Nephron (organoid): ENCODE data around the gene EIF4ENIF1.

Experiments
- H3K27ac Mint-ChIP-seq, 3 experiments: 2 replicates each; pipeline ENCODE4 v1.8.0; 2020; ENCODE audit warnings: mixed read lengths in 3 of 3, mild to moderate bottlenecking in 2 of 3, moderate library complexity in 1 of 3
- H3K27me3 Mint-ChIP-seq: 2 replicates; pipeline ENCODE4 v1.8.0; 2021; ENCODE audit warnings: low read depth, mild to moderate bottlenecking, moderate library complexity, mixed read lengths
- H3K36me3 Mint-ChIP-seq: 2 replicates; pipeline ENCODE4 v1.8.0; 2020; ENCODE audit warnings: low read depth, mixed read lengths
- H3K4me1 Mint-ChIP-seq: 2 replicates; pipeline ENCODE4 v1.8.0; 2020; ENCODE audit warnings: mixed read lengths
- H3K4me3 Mint-ChIP-seq, 3 experiments: 2 replicates each; pipeline ENCODE4 v1.8.0; 2020; ENCODE audit warnings: mild to moderate bottlenecking in 3 of 3, mixed read lengths in 3 of 3, moderate library complexity in 2 of 3
- H3K9me3 Mint-ChIP-seq: 2 replicates; pipeline ENCODE4 v1.8.0; 2020; ENCODE audit warnings: mixed read lengths
- TF ChIP-seq, protein P1 (sequence below), 3 experiments: fragments of 200-600 bp; sonication (generic); IDR thresholded peaks; one replicate each; pipeline ENCODE4 v1.5.0; 2021; ENCODE audit warnings: antibody characterized with exemption in 3 of 3; ENCODE audit not compliant: unreplicated experiment in 3 of 3

The EIF4ENIF1 gene

DNA sequence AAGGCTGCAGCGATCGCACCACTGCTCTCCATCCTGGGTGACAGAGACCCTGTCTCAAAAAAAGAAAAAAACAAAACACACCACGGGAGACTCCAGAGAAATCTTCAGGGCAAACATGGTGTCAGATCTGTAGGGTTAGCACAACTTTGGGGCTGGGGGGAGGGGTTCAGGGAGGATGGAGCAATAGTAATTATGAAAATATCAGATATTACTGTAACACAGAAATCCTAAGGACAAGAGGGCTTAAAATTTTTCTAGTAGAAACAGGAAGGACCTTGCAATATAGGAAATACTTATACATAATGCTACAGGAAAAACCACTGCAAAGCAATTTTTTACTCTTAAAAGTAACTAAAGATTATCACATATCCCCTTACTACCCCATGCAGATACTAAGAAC lies 13.8 kb downstream of the EIF4ENIF1 start:
- TF ChIP-seq, protein P1, sequence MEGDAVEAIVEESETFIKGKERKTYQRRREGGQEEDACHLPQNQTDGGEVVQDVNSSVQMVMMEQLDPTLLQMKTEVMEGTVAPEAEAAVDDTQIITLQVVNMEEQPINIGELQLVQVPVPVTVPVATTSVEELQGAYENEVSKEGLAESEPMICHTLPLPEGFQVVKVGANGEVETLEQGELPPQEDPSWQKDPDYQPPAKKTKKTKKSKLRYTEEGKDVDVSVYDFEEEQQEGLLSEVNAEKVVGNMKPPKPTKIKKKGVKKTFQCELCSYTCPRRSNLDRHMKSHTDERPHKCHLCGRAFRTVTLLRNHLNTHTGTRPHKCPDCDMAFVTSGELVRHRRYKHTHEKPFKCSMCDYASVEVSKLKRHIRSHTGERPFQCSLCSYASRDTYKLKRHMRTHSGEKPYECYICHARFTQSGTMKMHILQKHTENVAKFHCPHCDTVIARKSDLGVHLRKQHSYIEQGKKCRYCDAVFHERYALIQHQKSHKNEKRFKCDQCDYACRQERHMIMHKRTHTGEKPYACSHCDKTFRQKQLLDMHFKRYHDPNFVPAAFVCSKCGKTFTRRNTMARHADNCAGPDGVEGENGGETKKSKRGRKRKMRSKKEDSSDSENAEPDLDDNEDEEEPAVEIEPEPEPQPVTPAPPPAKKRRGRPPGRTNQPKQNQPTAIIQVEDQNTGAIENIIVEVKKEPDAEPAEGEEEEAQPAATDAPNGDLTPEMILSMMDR (IDR thresholded peaks at IDR 0.05; ENCODE audit: unreplicated experiment in 3 of 3): no peak
- H3K4me1 Mint-ChIP-seq: no peaks in the 10 kb centered on the region
- no peak overlapping the region for H3K27ac Mint-ChIP-seq
- no peak overlapping the region for H3K4me3 Mint-ChIP-seq
- no peaks in the 10 kb centered on the region for H3K27me3 Mint-ChIP-seq
- H3K9me3 Mint-ChIP-seq: no peaks in the 10 kb centered on the region
- H3K36me3 Mint-ChIP-seq: peaks cover 55% of the 10 kb centered on the region

DNA sequence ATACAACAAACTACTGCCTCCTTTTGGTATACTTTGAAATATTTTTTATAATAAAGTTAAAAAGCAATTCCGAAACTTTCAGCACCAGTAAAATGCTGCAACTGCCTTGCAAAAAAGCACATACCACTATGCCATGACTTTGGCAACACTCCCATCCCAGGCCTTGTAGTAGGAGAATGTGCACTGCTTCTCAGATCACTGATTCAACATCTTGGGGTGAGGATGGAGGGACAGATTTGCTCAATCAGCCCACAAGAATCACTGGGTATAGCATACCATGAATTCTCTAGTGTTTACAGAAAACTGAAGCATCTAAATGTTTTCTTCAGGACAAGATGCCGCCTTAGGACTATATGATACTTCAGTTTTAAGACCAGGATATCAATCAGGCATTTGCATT lies 14.9 kb downstream of the EIF4ENIF1 start:
- H3K4me3 Mint-ChIP-seq: no peak overlapping the region
- no peaks in the 10 kb centered on the region for H3K4me1 Mint-ChIP-seq
- H3K36me3 Mint-ChIP-seq: peaks cover 46% of the 10 kb centered on the region
- H3K9me3 Mint-ChIP-seq: no peaks in the 10 kb centered on the region
- H3K27ac Mint-ChIP-seq: no peak overlapping the region
- no peaks in the 10 kb centered on the region for H3K27me3 Mint-ChIP-seq
- TF ChIP-seq, protein P1 (IDR thresholded peaks at IDR 0.05; ENCODE audit: unreplicated experiment in 3 of 3): no peak

DNA sequence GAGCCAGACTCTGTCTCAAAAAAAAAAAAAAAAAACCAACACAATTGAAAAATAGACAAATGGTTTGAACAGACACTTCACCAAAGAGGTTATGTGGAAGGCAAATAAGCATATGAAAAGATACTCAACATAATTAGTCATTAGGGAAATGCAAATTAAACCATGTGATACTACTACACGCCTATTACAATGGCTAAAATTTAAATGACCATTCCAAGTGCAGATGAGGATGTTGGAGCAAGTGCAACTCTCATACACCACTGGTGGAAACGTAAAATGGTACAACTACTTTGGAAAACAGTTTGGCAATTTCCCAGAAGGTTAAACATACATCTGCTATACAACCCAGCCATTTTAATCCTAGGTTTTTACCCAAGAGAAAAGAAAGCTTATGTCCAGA lies 24.3 kb downstream of the EIF4ENIF1 start:
- peaks cover 3% of the 10 kb centered on the region for H3K27me3 Mint-ChIP-seq
- peaks cover 70% of the 10 kb centered on the region for H3K36me3 Mint-ChIP-seq
- no peaks in the 10 kb centered on the region for H3K9me3 Mint-ChIP-seq
- H3K27ac Mint-ChIP-seq: no peak overlapping the region
- no peaks in the 10 kb centered on the region for H3K4me1 Mint-ChIP-seq
- H3K4me3 Mint-ChIP-seq: no peak overlapping the region
- TF ChIP-seq, protein P1 (IDR thresholded peaks at IDR 0.05; ENCODE audit: unreplicated experiment in 3 of 3): no peak

DNA sequence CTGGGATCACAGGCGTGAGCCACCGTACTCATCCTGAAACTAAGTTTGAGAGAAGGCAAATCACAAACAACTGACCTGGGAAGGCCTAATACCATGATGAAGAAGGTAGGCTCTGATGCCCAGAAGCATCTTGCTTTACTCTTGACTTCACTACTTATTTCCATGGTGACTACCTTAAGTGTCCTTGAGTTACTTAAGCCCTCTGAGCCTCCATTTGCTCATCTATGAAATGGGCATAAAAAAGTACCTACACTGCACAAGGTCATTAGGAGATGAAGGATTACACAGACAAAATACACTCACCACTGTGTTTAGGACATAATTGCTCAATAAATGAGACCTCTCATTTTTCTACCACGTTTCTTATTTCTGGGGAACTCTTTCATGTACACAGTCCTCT lies 27.9 kb downstream of the EIF4ENIF1 start:
- Mint-ChIP-seq H3K27ac (no peak overlapping the region), H3K9me3 (no peaks in the 10 kb centered on the region), H3K27me3 (peaks cover 3% of the 10 kb centered on the region), H3K4me1 (no peaks in the 10 kb centered on the region), H3K36me3 (peaks cover 73% of the 10 kb centered on the region), H3K4me3 (no peak overlapping the region)
- TF ChIP-seq, protein P1 (IDR thresholded peaks at IDR 0.05; ENCODE audit: unreplicated experiment in 3 of 3): no peak

DNA sequence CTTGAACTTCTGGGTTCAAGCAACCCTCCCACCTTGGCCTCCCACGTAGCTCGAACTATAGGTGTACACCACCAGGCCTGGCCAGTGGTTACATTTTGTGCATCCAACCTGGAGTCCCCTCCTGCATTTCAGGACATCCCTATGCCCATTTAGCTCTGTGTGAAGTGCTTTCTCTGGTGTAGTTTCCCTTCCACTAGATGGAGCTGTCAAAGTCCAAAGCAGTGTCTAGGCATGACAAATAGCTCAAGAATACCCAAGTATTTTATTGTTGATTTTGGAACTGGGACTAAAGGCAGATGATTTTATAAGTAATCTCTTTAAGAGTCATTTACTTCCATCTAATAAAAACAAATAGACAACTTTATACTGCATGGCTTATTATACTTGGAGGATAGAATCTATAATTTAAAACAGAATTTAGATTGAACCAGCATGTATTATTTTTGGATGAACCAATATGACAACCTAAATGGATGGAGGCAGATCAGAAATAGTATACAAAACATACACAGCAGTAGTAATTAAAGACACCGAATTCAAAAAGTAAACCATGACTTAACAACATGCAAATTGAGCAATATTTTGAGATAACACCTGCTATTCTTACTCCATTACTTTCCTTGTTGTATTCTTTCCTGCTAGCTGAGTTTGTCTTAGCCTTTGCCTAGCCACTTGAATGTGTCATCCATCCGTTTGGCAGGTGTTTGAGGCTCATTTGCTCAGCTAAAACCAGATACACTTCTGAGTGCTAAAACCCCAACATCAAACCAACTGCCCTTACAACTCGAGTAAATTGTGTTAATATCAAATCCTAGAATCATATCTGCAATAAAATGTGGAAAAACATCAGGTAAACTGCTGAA lies 37.7 kb downstream of the EIF4ENIF1 start:
- Mint-ChIP-seq H3K27me3 (no peaks in the 10 kb centered on the region), H3K4me3 (no peak overlapping the region), H3K4me1 (peaks cover 8% of the 10 kb centered on the region), H3K9me3 (no peaks in the 10 kb centered on the region), H3K36me3 (peaks cover 57% of the 10 kb centered on the region), H3K27ac (no peak overlapping the region)
- TF ChIP-seq, protein P1 (IDR thresholded peaks at IDR 0.05; ENCODE audit: unreplicated experiment in 3 of 3): peak; percentile 17 to 31 (median 25)

DNA sequence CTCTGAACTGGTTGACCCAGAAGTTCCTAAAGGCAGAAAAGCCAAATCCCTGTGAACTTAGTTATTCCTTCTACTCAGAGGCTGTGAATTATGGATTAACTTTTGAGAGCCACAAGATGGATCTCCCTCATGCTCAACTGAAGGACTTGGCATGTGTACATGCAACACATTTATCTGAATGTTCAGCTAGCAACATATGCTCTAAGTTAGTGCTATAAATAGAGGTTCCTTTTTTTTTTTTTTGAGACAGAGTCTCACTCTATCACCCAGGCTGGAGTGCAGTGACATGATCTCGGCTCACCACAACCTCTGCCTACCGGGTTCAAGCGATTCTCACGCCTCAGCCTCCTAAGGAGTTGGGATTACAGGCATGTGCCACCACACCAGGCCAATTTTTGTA lies 40.1 kb downstream of the EIF4ENIF1 start:
- Mint-ChIP-seq H3K27ac (no peak overlapping the region), H3K4me1 (peaks cover 8% of the 10 kb centered on the region), H3K9me3 (no peaks in the 10 kb centered on the region), H3K27me3 (no peaks in the 10 kb centered on the region), H3K36me3 (peaks cover 62% of the 10 kb centered on the region), H3K4me3 (no peak overlapping the region)
- TF ChIP-seq, protein P1 (IDR thresholded peaks at IDR 0.05; ENCODE audit: unreplicated experiment in 3 of 3): no peak
